Astrocyte of the spinal cord (primary cell): Measurements from ENCODE around the gene BAMBI.

ENCODE experiments used
- DNase-seq: peaks from one replicate; pipeline ENCODE4 v3.0.0; 2011; ENCODE audit warnings: low read depth, low spot score
- H3K4me3 ChIP-seq: 2 replicates; pipeline ENCODE4 v1.5.1; 2011; ENCODE audit warnings: low read depth, mild to moderate bottlenecking, low read length, moderate library complexity
- in situ Hi-C: cut with HindIII; loops from 2 replicates; pipeline ENCODE4 v1.10.0; 2017; ENCODE audit warnings: low sequenced_read_pairs
- TF ChIP-seq, protein P1 (sequence below): IDR thresholded peaks from 2 replicates; pipeline ENCODE4 v1.5.1; 2012; ENCODE audit warnings: low read depth, mild to moderate bottlenecking, low read length, inconsistent platforms

The BAMBI gene

GRCh38 chr10:28663576-28664368 lies 13.5 kb upstream of the BAMBI start:
- H3K4me3 ChIP-seq, result no peak overlapping the region
- in situ Hi-C loops, result no loop called here
- TF ChIP-seq, protein P1, sequence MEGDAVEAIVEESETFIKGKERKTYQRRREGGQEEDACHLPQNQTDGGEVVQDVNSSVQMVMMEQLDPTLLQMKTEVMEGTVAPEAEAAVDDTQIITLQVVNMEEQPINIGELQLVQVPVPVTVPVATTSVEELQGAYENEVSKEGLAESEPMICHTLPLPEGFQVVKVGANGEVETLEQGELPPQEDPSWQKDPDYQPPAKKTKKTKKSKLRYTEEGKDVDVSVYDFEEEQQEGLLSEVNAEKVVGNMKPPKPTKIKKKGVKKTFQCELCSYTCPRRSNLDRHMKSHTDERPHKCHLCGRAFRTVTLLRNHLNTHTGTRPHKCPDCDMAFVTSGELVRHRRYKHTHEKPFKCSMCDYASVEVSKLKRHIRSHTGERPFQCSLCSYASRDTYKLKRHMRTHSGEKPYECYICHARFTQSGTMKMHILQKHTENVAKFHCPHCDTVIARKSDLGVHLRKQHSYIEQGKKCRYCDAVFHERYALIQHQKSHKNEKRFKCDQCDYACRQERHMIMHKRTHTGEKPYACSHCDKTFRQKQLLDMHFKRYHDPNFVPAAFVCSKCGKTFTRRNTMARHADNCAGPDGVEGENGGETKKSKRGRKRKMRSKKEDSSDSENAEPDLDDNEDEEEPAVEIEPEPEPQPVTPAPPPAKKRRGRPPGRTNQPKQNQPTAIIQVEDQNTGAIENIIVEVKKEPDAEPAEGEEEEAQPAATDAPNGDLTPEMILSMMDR, result peak; percentile 99
- DNase-seq, result peak; percentile 87

GRCh38 chr10:28664369-28664740 lies 13.0 kb upstream of the BAMBI start:
- no peak overlapping the region for H3K4me3 ChIP-seq
- in situ Hi-C loops, result no loop called here
- peak; percentile 40 for DNase-seq
- TF ChIP-seq, protein P1, result no peak

DNA sequence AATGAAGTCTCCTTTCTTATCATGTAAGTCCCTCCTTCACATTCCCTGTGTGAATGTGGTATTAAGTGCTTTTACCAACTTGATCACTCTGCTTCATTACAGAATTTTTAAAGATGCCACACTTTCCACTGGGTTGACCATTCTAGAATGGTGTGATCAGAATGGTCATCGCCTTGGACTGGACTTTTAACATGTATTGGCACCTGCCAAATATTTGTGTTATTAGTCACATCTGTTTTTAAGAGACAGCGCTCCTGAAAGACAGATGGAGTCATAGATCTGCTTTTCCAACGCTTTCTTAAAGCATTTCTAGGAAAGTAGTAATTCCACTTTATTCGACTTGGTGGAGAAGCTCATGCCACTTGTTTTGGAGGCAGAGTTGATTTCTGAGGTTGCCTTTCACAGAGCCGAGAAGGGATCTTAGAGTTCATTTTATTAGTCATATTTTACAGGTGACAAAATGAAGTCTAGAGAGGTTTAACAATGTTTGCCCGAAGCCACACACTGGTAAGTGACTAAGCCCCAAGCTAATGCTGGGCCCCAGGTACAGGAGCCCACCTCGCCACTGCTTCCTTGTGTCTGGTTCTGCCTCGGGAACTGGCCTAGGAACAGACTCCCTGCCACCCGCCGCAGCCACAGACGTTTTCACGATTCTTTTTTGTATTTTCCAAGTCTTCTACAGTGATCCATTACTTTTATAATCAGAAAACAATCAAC lies 10.4 kb upstream of the BAMBI start:
- in situ Hi-C loops, result no loop called here
- TF ChIP-seq, protein P1, result no peak
- DNase-seq, result no peak
- no peak overlapping the region for H3K4me3 ChIP-seq

- TF ChIP-seq, protein P1, result no peak
- peak overlapping the region; percentile 49 for H3K4me3 ChIP-seq
- no peak for DNase-seq
- in situ Hi-C loops, result no loop called here
These were observed 8.7 kb upstream of the BAMBI start for GRCh38 chr10:28668363-28669226.

DNA sequence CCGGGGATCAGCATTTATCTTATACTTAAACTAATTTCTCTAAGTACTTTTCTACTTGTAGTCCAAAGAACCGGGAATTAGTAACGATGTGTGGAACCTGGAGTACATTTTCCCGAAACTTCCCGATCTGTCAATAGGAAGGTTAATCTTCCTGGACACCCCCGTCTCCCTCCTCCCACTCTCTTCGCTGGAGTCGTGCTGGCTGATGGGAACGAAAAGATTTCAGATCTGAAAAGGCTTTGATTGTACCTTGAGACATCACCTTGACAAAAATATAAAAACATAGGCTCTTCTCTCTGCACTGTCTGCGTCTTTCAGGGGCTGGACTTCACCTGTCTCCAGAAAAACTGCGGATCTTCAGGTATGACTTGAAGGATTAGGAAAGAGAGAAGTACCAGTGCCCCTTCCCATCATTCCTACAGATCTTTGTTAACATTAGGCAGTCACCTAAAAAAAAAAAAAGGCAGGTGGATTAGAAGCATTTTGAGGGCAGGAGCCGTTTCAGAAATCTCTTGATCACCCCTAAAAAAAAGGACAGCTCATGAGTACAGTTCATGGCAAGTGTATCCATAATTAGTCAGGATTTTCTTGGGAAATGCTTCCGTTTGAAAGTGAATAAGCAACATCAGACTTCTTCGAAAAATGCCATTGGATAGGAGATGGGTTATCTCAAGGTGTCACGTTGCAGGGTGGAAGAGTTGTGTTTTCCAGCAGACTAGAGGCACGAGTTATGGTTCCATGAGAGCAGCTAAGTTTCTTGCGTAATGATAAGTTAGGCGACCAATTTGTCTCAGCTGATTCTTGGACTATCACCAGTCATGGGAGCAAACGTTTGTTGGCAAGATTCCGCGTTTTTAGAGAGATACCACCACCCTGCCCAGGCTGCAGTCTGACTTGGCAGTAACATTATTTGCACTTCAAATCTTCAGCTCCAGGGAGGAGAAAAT lies 7.8 kb upstream of the BAMBI start:
- TF ChIP-seq, protein P1, result no peak
- peak overlapping the region; percentile 49 for H3K4me3 ChIP-seq
- in situ Hi-C loops, result no loop called here
- DNase-seq, result no peak
